ENCODE results near the gene CCL19.
A peak's percentile ranks its signal among the peaks of the same experiment; 100 is the strongest.

CCL19 gene

GRCh38 chr9:34685591-34685990 is 5.5 kb downstream of the CCL19 start:
- H3K27me3 ChIP-seq (ENCODE audit: control insufficient read depth in 1 of 2, insufficient read depth in 1 of 2, low read length in 2 of 2) = peaks cover 0 to 4% of the 10 kb centered on the region in 2 experiments
- no peak overlapping the region for H3K23ac ChIP-seq (ENCODE audit: low read length in 2 of 2)
- H2BK12ac ChIP-seq (ENCODE audit: low read length in 2 of 2) = no peak overlapping the region
- H2AK5ac ChIP-seq (ENCODE audit: low read length, severe bottlenecking) = no peak overlapping the region
- 58% methylated on average over 4 of the region's 4 CpGs for WGBS
- H4K8ac ChIP-seq (ENCODE audit: low read length) = no peak overlapping the region
- H3K9ac ChIP-seq (ENCODE audit: low read length) = peak overlapping the region; percentile 23
- DNase-seq = no peak
- no peak overlapping the region for H2BK15ac ChIP-seq (ENCODE audit: low read depth, poor library complexity, severe bottlenecking)
- H3K4me3 ChIP-seq (ENCODE audit: insufficient read depth in 1 of 2, low read depth in 1 of 2, low read length in 2 of 2) = peak overlapping the region in 1 of 2 experiments; percentile 51
- H2AFZ ChIP-seq (ENCODE audit: low read depth, low read length) = no peak overlapping the region
- H3K9me3 ChIP-seq (ENCODE audit: control insufficient read depth, low read length) = no peaks in the 10 kb centered on the region
- no peak overlapping the region for H3K4ac ChIP-seq (ENCODE audit: low read depth in 1 of 2, low read length in 2 of 2)
- H4K91ac ChIP-seq (ENCODE audit: low read length) = no peak overlapping the region
- no peak overlapping the region for H3K18ac ChIP-seq (ENCODE audit: low read depth in 1 of 2, low read length in 2 of 2)
- H3K4me2 ChIP-seq (ENCODE audit: low read length, poor library complexity, severe bottlenecking) = no peak overlapping the region
- no peaks in the 10 kb centered on the region for H3K4me1 ChIP-seq (ENCODE audit: control insufficient read depth, insufficient read depth, low read depth, low read length)
- no peak overlapping the region for H2BK120ac ChIP-seq (ENCODE audit: low read depth, low read length)
- no peak overlapping the region for H2BK5ac ChIP-seq (ENCODE audit: low read depth, low read length, poor library complexity, severe bottlenecking)
- H3K79me1 ChIP-seq (replicated peaks; ENCODE audit: low read length, poor library complexity, severe bottlenecking) = no peaks in the 10 kb centered on the region
- H3K36me3 ChIP-seq (ENCODE audit: control insufficient read depth in 1 of 2, insufficient read depth in 2 of 2, low read depth in 1 of 2, low read length in 2 of 2) = peaks cover 0 to 6% of the 10 kb centered on the region in 2 experiments
- no peak overlapping the region for H3K14ac ChIP-seq (ENCODE audit: low read length in 2 of 2)
- H3K27ac ChIP-seq (ENCODE audit: low read length, poor library complexity, severe bottlenecking) = no peak overlapping the region

DNA sequence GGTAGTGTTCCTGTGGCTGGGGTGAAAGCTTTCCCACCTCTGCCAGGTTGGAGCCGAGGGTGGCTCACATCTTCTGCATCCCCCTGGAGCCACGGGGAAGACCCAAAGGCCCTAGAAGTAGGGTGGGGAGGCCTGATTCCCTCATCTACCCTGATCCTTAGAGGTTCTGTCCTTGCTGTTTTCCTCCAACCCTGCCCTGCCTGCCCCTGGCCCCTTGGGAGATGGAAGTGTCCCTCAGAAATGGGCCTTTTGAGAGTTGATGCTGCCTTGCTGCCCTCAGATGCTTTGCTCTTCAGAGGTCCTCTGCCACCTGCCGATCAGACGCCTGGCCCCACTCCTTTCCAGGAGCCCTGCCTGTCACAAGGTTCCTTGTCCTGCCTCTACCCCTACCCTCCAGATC is 6.3 kb downstream of the CCL19 start:
- H3K4me1 ChIP-seq (ENCODE audit: control insufficient read depth, insufficient read depth, low read depth, low read length) = no peaks in the 10 kb centered on the region
- no peaks in the 10 kb centered on the region for H3K79me1 ChIP-seq (replicated peaks; ENCODE audit: low read length, poor library complexity, severe bottlenecking)
- peaks cover 0 to 4% of the 10 kb centered on the region in 2 experiments for H3K27me3 ChIP-seq (ENCODE audit: control insufficient read depth in 1 of 2, insufficient read depth in 1 of 2, low read length in 2 of 2)
- no peak overlapping the region for H3K14ac ChIP-seq (ENCODE audit: low read length in 2 of 2)
- H2AFZ ChIP-seq (ENCODE audit: low read depth, low read length) = no peak overlapping the region
- no peak overlapping the region for H4K8ac ChIP-seq (ENCODE audit: low read length)
- peaks cover 0 to 6% of the 10 kb centered on the region in 2 experiments for H3K36me3 ChIP-seq (ENCODE audit: control insufficient read depth in 1 of 2, insufficient read depth in 2 of 2, low read depth in 1 of 2, low read length in 2 of 2)
- H3K4me2 ChIP-seq (ENCODE audit: low read length, poor library complexity, severe bottlenecking) = no peak overlapping the region
- no peak overlapping the region for H2BK12ac ChIP-seq (ENCODE audit: low read length in 2 of 2)
- no peak overlapping the region for H2BK120ac ChIP-seq (ENCODE audit: low read depth, low read length)
- H3K9me3 ChIP-seq (ENCODE audit: control insufficient read depth, low read length) = no peaks in the 10 kb centered on the region
- H3K27ac ChIP-seq (ENCODE audit: low read length, poor library complexity, severe bottlenecking) = no peak overlapping the region
- no peak for DNase-seq
- no peak overlapping the region for H3K23ac ChIP-seq (ENCODE audit: low read length in 2 of 2)
- no peak overlapping the region for H2BK15ac ChIP-seq (ENCODE audit: low read depth, poor library complexity, severe bottlenecking)
- H2AK5ac ChIP-seq (ENCODE audit: low read length, severe bottlenecking) = no peak overlapping the region
- no peak overlapping the region for H4K91ac ChIP-seq (ENCODE audit: low read length)
- H2BK5ac ChIP-seq (ENCODE audit: low read depth, low read length, poor library complexity, severe bottlenecking) = no peak overlapping the region
- WGBS = 94% methylated on average over 3 of the region's 4 CpGs
- no peak overlapping the region for H3K9ac ChIP-seq (ENCODE audit: low read length)
- no peak overlapping the region for H3K18ac ChIP-seq (ENCODE audit: low read depth in 1 of 2, low read length in 2 of 2)
- no peak overlapping the region for H3K4ac ChIP-seq (ENCODE audit: low read depth in 1 of 2, low read length in 2 of 2)
- H3K4me3 ChIP-seq (ENCODE audit: insufficient read depth in 1 of 2, low read depth in 1 of 2, low read length in 2 of 2) = no peak overlapping the region

- 92% methylated on average over 4 of the region's 4 CpGs for WGBS
- no peak overlapping the region for H3K4me3 ChIP-seq (ENCODE audit: insufficient read depth in 1 of 2, low read depth in 1 of 2, low read length in 2 of 2)
These were observed 6.9 kb downstream of the CCL19 start for GRCh38 chr9:34684145-34684544.

DNA sequence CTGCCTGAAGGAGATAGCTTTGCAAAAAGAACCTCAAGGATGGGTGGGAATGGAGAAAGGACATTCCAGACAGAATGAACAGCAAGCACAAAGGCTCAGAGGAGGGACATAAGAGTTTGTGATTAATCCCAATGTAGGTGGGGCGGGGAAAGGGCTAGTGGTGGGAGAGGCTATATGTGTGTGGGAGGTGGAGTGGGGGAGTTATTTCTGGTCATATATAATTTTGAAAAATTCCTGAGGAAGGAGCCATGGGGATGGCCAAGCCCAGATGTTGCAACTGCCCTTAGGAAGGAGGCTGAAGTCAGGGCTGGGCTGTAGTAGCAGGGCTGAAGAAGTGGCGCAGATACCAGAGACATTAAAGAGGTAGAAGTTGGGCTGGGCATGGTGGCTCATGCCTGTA is 15.2 kb downstream of the CCL19 start:
- no peak overlapping the region for H2BK5ac ChIP-seq (ENCODE audit: low read depth, low read length, poor library complexity, severe bottlenecking)
- no peak overlapping the region for H2AFZ ChIP-seq (ENCODE audit: low read depth, low read length)
- H3K14ac ChIP-seq (ENCODE audit: low read length in 2 of 2) = no peak overlapping the region
- H2BK15ac ChIP-seq (ENCODE audit: low read depth, poor library complexity, severe bottlenecking) = no peak overlapping the region
- WGBS = 99% methylated on average over 2 of the region's 2 CpGs
- no peaks in the 10 kb centered on the region for H3K27me3 ChIP-seq (ENCODE audit: control insufficient read depth in 1 of 2, insufficient read depth in 1 of 2, low read length in 2 of 2)
- no peak overlapping the region for H3K4me3 ChIP-seq (ENCODE audit: insufficient read depth in 1 of 2, low read depth in 1 of 2, low read length in 2 of 2)
- no peak overlapping the region for H3K4ac ChIP-seq (ENCODE audit: low read depth in 1 of 2, low read length in 2 of 2)
- H3K79me1 ChIP-seq (replicated peaks; ENCODE audit: low read length, poor library complexity, severe bottlenecking) = peaks cover 2% of the 10 kb centered on the region
- H3K9me3 ChIP-seq (ENCODE audit: control insufficient read depth, low read length) = no peaks in the 10 kb centered on the region
- H3K36me3 ChIP-seq (ENCODE audit: control insufficient read depth in 1 of 2, insufficient read depth in 2 of 2, low read depth in 1 of 2, low read length in 2 of 2) = peaks cover 0 to 1% of the 10 kb centered on the region in 2 experiments
- no peaks in the 10 kb centered on the region for H3K4me1 ChIP-seq (ENCODE audit: control insufficient read depth, insufficient read depth, low read depth, low read length)
- H4K8ac ChIP-seq (ENCODE audit: low read length) = no peak overlapping the region
- H2BK120ac ChIP-seq (ENCODE audit: low read depth, low read length) = no peak overlapping the region
- no peak overlapping the region for H3K18ac ChIP-seq (ENCODE audit: low read depth in 1 of 2, low read length in 2 of 2)
- DNase-seq = no peak
- H3K4me2 ChIP-seq (ENCODE audit: low read length, poor library complexity, severe bottlenecking) = no peak overlapping the region
- H3K23ac ChIP-seq (ENCODE audit: low read length in 2 of 2) = no peak overlapping the region
- no peak overlapping the region for H2AK5ac ChIP-seq (ENCODE audit: low read length, severe bottlenecking)
- no peak overlapping the region for H3K27ac ChIP-seq (ENCODE audit: low read length, poor library complexity, severe bottlenecking)
- peak overlapping the region; percentile 42 for H3K9ac ChIP-seq (ENCODE audit: low read length)
- H4K91ac ChIP-seq (ENCODE audit: low read length) = no peak overlapping the region
- no peak overlapping the region for H2BK12ac ChIP-seq (ENCODE audit: low read length in 2 of 2)

More at GRCh38 chr9:34684145-34684544, 6.9 kb downstream of the CCL19 start:
- peaks cover 0 to 6% of the 10 kb centered on the region in 2 experiments for H3K36me3 ChIP-seq (ENCODE audit: control insufficient read depth in 1 of 2, insufficient read depth in 2 of 2, low read depth in 1 of 2, low read length in 2 of 2)
- no peak overlapping the region for H3K14ac ChIP-seq (ENCODE audit: low read length in 2 of 2)
- H3K18ac ChIP-seq (ENCODE audit: low read depth in 1 of 2, low read length in 2 of 2) = no peak overlapping the region
- DNase-seq = no peak
- no peak overlapping the region for H2AFZ ChIP-seq (ENCODE audit: low read depth, low read length)
- H3K4me1 ChIP-seq (ENCODE audit: control insufficient read depth, insufficient read depth, low read depth, low read length) = no peaks in the 10 kb centered on the region
- H3K27me3 ChIP-seq (ENCODE audit: control insufficient read depth in 1 of 2, insufficient read depth in 1 of 2, low read length in 2 of 2) = no peaks in the 10 kb centered on the region
- H3K27ac ChIP-seq (ENCODE audit: low read length, poor library complexity, severe bottlenecking) = no peak overlapping the region
- H2BK120ac ChIP-seq (ENCODE audit: low read depth, low read length) = no peak overlapping the region
- H2BK15ac ChIP-seq (ENCODE audit: low read depth, poor library complexity, severe bottlenecking) = no peak overlapping the region
- H2AK5ac ChIP-seq (ENCODE audit: low read length, severe bottlenecking) = no peak overlapping the region
- no peak overlapping the region for H3K9ac ChIP-seq (ENCODE audit: low read length)
- H2BK12ac ChIP-seq (ENCODE audit: low read length in 2 of 2) = no peak overlapping the region
- H2BK5ac ChIP-seq (ENCODE audit: low read depth, low read length, poor library complexity, severe bottlenecking) = no peak overlapping the region
- H3K9me3 ChIP-seq (ENCODE audit: control insufficient read depth, low read length) = no peaks in the 10 kb centered on the region
- H3K23ac ChIP-seq (ENCODE audit: low read length in 2 of 2) = no peak overlapping the region
- no peak overlapping the region for H3K4me2 ChIP-seq (ENCODE audit: low read length, poor library complexity, severe bottlenecking)
- no peak overlapping the region for H4K91ac ChIP-seq (ENCODE audit: low read length)
- no peak overlapping the region for H4K8ac ChIP-seq (ENCODE audit: low read length)
- H3K4ac ChIP-seq (ENCODE audit: low read depth in 1 of 2, low read length in 2 of 2) = no peak overlapping the region
- no peaks in the 10 kb centered on the region for H3K79me1 ChIP-seq (replicated peaks; ENCODE audit: low read length, poor library complexity, severe bottlenecking)
